BE2C (cell line): Measurements from ENCODE around the gene TMEM151B.

ENCODE experiments used
- DNase-seq: peaks from one replicate; pipeline ENCODE4 v3.0.0-alpha.2; 2020
- H3K27me3 ChIP-seq: fragments of 250-450 bp; sonication (Bioruptor Pico); 2 replicates; pipeline ENCODE4 v1.5.1; 2020; ENCODE audit warnings: mild to moderate bottlenecking
- H3K36me3 ChIP-seq: fragments of 250-450 bp; sonication (Bioruptor Pico); 2 replicates; pipeline ENCODE4 v1.5.1; 2020; ENCODE audit warnings: mild to moderate bottlenecking
- H3K4me1 ChIP-seq: fragments of 250-450 bp; sonication (Bioruptor Pico); 2 replicates; pipeline ENCODE4 v1.5.1; 2020
- H3K4me3 ChIP-seq: 2 replicates; pipeline ENCODE4 v1.5.1; 2011; ENCODE audit warnings: low read depth, low read length
- H3K9me3 ChIP-seq: fragments of 250-450 bp; sonication (Bioruptor Pico); 2 replicates; pipeline ENCODE4 v1.5.1; 2020
- CTCF ChIP-seq: IDR thresholded peaks from 2 replicates; pipeline ENCODE4 v1.5.1; 2012; ENCODE audit warnings: mild to moderate bottlenecking, low read depth, low read length

TMEM151B gene

DNA sequence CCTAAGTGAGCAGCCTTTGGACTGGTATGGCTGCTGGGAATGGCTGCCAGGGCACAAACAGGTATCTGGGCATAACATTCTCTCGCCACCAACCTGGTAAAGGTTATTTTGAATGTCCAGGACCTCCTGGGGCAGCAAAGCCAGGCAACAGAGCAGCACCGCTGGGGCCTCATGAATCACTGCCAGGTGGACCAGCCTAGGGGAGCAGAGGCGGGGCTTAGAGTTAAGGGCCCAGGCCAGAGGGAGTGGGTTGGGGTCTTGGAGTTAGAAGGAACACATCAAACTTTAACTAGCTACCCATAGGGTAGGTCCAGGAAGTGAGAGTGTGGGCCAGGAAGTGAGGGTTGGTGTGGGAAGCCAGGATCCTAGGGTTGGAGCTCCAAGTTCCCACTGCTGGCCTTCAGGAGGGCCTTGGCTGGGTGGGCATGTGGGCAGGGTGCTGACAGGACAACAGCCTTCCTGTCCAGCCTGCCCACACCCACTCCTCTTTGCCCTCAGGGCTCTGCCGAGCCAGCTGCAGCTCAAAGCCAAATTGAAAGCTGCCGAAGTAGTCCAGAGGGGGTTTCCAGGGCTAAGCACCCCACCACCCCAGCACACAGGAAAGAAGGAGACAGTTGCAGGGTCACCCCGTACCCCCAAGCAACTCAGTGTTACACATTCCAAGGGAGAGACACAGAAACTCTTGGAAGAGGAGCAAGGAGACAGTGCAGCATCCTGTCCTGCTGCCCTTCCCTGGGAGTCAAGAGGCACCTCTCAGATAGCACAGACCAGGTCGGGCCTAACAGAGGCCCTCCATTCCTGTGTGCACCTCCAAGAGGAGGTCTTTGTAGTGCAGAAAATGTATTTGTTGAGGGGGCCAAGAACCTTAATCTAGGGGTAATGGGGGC, 7.5 kb upstream of the TMEM151B start:
- H3K4me3 ChIP-seq, result peak overlapping the region; percentile 7; the same call in 1 of the 2 replicates
- no peak for TF ChIP-seq CTCF
- no peaks in the 10 kb centered on the region for H3K27me3 ChIP-seq
- H3K9me3 ChIP-seq, result no peaks in the 10 kb centered on the region
- peaks cover 6% of the 10 kb centered on the region for H3K36me3 ChIP-seq
- DNase-seq, result no peak
- H3K4me1 ChIP-seq, result no peaks in the 10 kb centered on the region

DNA sequence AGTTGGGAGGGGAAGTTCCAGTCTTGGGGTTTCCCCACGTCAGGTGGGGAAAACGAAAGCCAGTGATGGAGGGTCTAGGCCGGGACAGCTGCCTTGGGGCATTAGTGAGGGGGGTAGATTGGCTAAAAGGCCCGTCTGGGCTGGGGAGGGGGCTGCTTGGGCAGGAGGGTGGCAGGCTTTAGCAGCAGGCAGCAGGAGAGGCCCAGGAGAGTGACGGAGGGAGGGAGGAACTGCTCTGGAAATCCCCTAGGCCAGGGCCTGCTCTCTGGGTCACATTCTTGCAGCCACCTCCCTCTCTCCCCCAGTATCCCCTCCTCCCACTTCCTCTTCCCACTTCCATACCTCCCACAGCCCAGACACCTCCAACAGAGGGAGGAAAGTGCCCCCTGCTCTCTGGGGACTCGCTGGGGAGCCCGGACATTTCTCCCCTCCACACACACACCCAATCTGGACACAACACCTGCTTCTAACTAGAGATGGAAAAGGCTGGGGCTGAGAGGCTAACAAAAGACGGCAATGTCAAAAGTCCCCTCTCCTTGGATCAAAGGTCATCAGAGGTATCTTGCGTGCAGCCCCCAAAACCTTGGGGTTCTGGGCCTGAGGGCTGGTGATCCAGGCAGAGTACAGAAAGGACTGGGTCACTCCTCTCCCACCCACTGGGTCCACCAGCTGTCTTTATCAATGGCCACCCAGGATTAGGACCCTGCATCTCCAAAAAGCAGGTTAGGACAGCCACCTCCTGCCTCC, 6.7 kb upstream of the TMEM151B start:
- TF ChIP-seq CTCF, result no peak

GRCh38 chr6:44264154-44265006, 5.9 kb upstream of the TMEM151B start:
- H3K9me3 ChIP-seq, result no peaks in the 10 kb centered on the region
- no peak for DNase-seq
- no peaks in the 10 kb centered on the region for H3K27me3 ChIP-seq
- peak overlapping the region; percentile 86 for H3K4me3 ChIP-seq
- no peaks in the 10 kb centered on the region for H3K4me1 ChIP-seq
- H3K36me3 ChIP-seq, result no peaks in the 10 kb centered on the region; the same call in none of the 2 replicates
- no peak for TF ChIP-seq CTCF

More for the DNA sequence above, 6.7 kb upstream of the TMEM151B start:
- no peaks in the 10 kb centered on the region for H3K9me3 ChIP-seq
- no peak for DNase-seq
- peaks cover 3% of the 10 kb centered on the region for H3K36me3 ChIP-seq
- H3K4me3 ChIP-seq, result peak overlapping the region; percentile 86
- H3K27me3 ChIP-seq, result no peaks in the 10 kb centered on the region
- no peaks in the 10 kb centered on the region for H3K4me1 ChIP-seq

- Histone ChIP-seq H3K9me3 (no peaks in the 10 kb centered on the region), H3K27me3 (no peaks in the 10 kb centered on the region), H3K36me3 (no peaks in the 10 kb centered on the region; the same call in none of the 2 replicates), H3K4me1 (no peaks in the 10 kb centered on the region), H3K4me3 (peak within 1 kb of the TSS; percentile 86)
- TF ChIP-seq CTCF, result peak; percentile 43
- peak; percentile 96 for DNase-seq
These were observed 5.1 kb upstream of the TMEM151B start, which contains the start of gene NFKBIE for GRCh38 chr6:44265007-44265721. TSS of gene NFKBIE (minus strand) at chr6:44265551. CDS start at chr6:44265346, 205 bp downstream.

DNA sequence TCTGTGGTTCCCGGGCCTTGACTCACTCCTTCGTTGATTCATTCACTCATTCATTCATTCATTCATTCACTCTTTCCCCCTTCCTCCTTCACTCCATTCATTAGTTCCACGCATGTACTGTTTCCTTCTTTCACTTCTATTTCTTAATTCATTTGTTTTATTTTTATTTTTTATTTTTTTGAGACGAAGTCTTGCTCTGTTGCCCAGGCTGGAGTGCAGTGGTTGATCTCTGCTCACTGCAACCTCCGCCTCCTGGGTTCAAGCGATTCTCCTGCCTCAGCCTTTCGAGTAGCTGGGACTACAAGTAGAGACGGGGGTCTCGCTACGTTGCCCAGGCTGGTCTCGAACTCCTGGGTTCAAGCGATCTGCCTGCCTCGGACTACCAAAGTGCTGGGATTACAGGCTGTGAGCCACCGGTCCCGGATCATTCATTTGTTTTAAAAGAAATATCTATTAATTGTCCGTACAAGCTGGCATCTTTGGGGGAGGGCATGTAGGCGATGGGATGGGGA, 4.5 kb upstream of the TMEM151B start:
- no peaks in the 10 kb centered on the region for H3K4me1 ChIP-seq
- no peaks in the 10 kb centered on the region for H3K27me3 ChIP-seq
- peak overlapping the region; percentile 86 for H3K4me3 ChIP-seq
- no peak for TF ChIP-seq CTCF
- no peaks in the 10 kb centered on the region; the same call in 1 of the 2 replicates for H3K36me3 ChIP-seq
- no peaks in the 10 kb centered on the region for H3K9me3 ChIP-seq
- DNase-seq, result no peak
